Measurements from ENCODE around the gene KLF11.

DNA sequence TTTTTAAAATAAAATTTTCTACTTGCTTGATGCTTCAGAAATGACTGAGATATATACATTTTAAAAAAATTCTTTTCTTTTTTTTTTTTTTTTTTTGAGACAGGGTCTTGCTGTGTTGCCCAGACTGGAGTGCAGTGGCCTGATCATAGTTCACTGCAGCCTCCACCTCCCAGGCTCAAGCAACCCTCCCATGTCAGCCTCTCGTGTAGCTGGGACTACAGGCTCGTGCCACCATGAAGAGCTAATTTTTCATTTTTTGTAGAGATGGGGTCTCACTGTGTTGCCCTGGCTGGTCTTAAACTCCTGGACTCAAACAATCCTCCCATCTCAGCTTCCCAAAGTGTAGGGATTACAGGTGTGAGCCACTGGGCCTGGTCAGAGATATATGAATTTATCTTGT, 24.0 kb downstream of the KLF11 start:
- TF ChIP-seq POLR2AphosphoS5 (IDR thresholded peaks at IDR 0.05; ENCODE audit: low read depth, low read length) (no peak), POLR2A (IDR thresholded peaks at IDR 0.05; ENCODE audit: low read depth, low read length) (no peak), TAF1 (IDR thresholded peaks at IDR 0.05; ENCODE audit: borderline replicate concordance, low read depth, low read length) (no peak)
